Measurements from ENCODE around the gene FAIM2.
A peak's percentile ranks its signal among the peaks of the same experiment; 100 is the strongest.

Gene FAIM2

GRCh38 chr12:49868952-49869815, 34.5 kb downstream of the FAIM2 start:
- peak; percentile 100 for DNase-seq
- H3K4me1 ChIP-seq = peaks cover 64% of the 10 kb centered on the region
- TF ChIP-seq CTCF (IDR thresholded peaks at IDR 0.05; ENCODE audit: low read depth, low read length) = no peak
- H3K9me3 ChIP-seq = no peaks in the 10 kb centered on the region
- H3K27me3 ChIP-seq = no peaks in the 10 kb centered on the region
- H3K4me3 ChIP-seq (ENCODE audit: low read depth, low read length) = peak overlapping the region; percentile 21
- H3K36me3 ChIP-seq = no peaks in the 10 kb centered on the region

- DNase-seq = no peak
- no peak for TF ChIP-seq CTCF (IDR thresholded peaks at IDR 0.05; ENCODE audit: low read depth, low read length)
- Histone ChIP-seq H3K36me3 (no peaks in the 10 kb centered on the region), H3K4me3 (ENCODE audit: low read depth, low read length) (peak overlapping the region; percentile 21), H3K4me1 (peaks cover 62% of the 10 kb centered on the region), H3K27me3 (no peaks in the 10 kb centered on the region), H3K9me3 (no peaks in the 10 kb centered on the region)
Measured at GRCh38 chr12:49868449-49868848, 35.3 kb downstream of the FAIM2 start.

- no peaks in the 10 kb centered on the region for H3K36me3 ChIP-seq
- no peak for TF ChIP-seq CTCF (IDR thresholded peaks at IDR 0.05; ENCODE audit: low read depth, low read length)
- H3K4me3 ChIP-seq (ENCODE audit: low read depth, low read length) = peak overlapping the region; percentile 21; the same call in 1 of the 2 replicates
- H3K4me1 ChIP-seq = peaks cover 55% of the 10 kb centered on the region
- no peaks in the 10 kb centered on the region for H3K9me3 ChIP-seq
- peak; percentile 55 for DNase-seq
- H3K27me3 ChIP-seq = no peaks in the 10 kb centered on the region
Measured at GRCh38 chr12:49867570-49868341, 35.9 kb downstream of the FAIM2 start.

- Histone ChIP-seq H3K4me1 (peaks cover 48% of the 10 kb centered on the region), H3K9me3 (no peaks in the 10 kb centered on the region), H3K4me3 (ENCODE audit: low read depth, low read length) (no peak overlapping the region), H3K36me3 (no peaks in the 10 kb centered on the region), H3K27me3 (no peaks in the 10 kb centered on the region)
- TF ChIP-seq CTCF (IDR thresholded peaks at IDR 0.05; ENCODE audit: low read depth, low read length) = peak; percentile 96
- peak; percentile 76 for DNase-seq
Measured at GRCh38 chr12:49866859-49867569, 36.7 kb downstream of the FAIM2 start.

GRCh38 chr12:49865782-49866135, 37.9 kb downstream of the FAIM2 start:
- no peak for DNase-seq

More at GRCh38 chr12:49865782-49866135, 37.9 kb downstream of the FAIM2 start:
- Histone ChIP-seq H3K4me1 (peaks cover 38% of the 10 kb centered on the region), H3K4me3 (ENCODE audit: low read depth, low read length) (no peak overlapping the region), H3K36me3 (no peaks in the 10 kb centered on the region), H3K9me3 (no peaks in the 10 kb centered on the region), H3K27me3 (no peaks in the 10 kb centered on the region)
- TF ChIP-seq CTCF (IDR thresholded peaks at IDR 0.05; ENCODE audit: low read depth, low read length) = no peak
